Mucosa of descending colon (tissue), 3 donors: Measurements from ENCODE around the gene CTPS2. TPM values are rescaled to one million over a fixed set of nuclear protein-coding genes. Genes with fewer than 3 reads are reported as not detected.
"Not testable (repeated sequence)": the region's sequence is repeated elsewhere in the genome, so short reads cannot be mapped to it uniquely, and the experiment has no call there.

Experiments used
- ATAC-seq: fragments of 200-7000 bp; cut with Tn5 transposase; one replicate; pipeline ENCODE4 v1.9.1; 2020; ENCODE audit warnings: mild to moderate bottlenecking, moderate library complexity
- DNase-seq, 3 donors: peaks; one replicate each; pipeline ENCODE4 v3.0.0-alpha.2; 2020
- H3K36me3 ChIP-seq: fragments of 200-600 bp; one replicate; pipeline ENCODE4 v1.8.0; 2021; ENCODE audit warnings: low read depth, mild to moderate bottlenecking
- H3K4me1 ChIP-seq: fragments of 200-600 bp; one replicate; pipeline ENCODE4 v1.8.0; 2021; ENCODE audit warnings: low read depth, mild to moderate bottlenecking
- H3K4me3 ChIP-seq: fragments of 200-600 bp; one replicate; pipeline ENCODE4 v1.8.0; 2021; ENCODE audit warnings: mild to moderate bottlenecking
- H3K9me3 ChIP-seq: fragments of 200-600 bp; one replicate; pipeline ENCODE4 v1.8.0; 2021; ENCODE audit warnings: mild to moderate bottlenecking
- CTCF ChIP-seq: fragments of 200-600 bp; IDR thresholded peaks from one replicate; pipeline ENCODE4 v1.8.0; 2022; ENCODE audit warnings: antibody characterized with exemption, mild to moderate bottlenecking
- intact Hi-C, 2 donors: fragments of 100-400 bp; cut with DNase I in 1 of 2; cut with micrococcal nuclease in 1 of 2; formaldehyde crosslinking; loops; one replicate each; pipeline versions ENCODE4 v1.11.0 to v1.11.1; 2022; cut with DNase I, micrococcal nuclease
- total RNA-seq, 3 donors: library from RNA; stranded (reverse); fragmentation: NEBNext Ultra II Directional in 2 of 3; extraction: Animal tissue kit (Norgen Biotek cat#: 25700) in 2 of 3; gene quantifications; one replicate each; pipeline versions ENCODE4 v1.2.1 to v1.2.4, GENCODE V29; 2021 to 2023
- donor health status: DM: no; HTN: no; CAD: no; lungs with moderate emphysema.
- donor health status: DM: no; HTN: no; CAD: no.
- donor health status: DM: no; HTN: yes; CAD: no.

CTPS2 gene
- total RNA-seq, 3 donors from 2014 or later, result 15.0 to 19.0 (median 16.0) TPM

- no peak for TF ChIP-seq CTCF
- Histone ChIP-seq H3K4me3 (peak within 1 kb of the TSS; percentile 30), H3K4me1 (peaks cover 4% of the 10 kb centered on the region), H3K36me3 (no peaks in the 10 kb centered on the region), H3K9me3 (no peaks in the 10 kb centered on the region)
- peak; percentile 98 for ATAC-seq
- peak; percentile 94 to 98 (median 96) for DNase-seq
- intact Hi-C loops, result no loop called here
These were observed 7.0 kb upstream of the CTPS2 start, which contains the start of gene SYAP1 for GRCh38 chrX:16719334-16720084. Gene SYAP1, plus strand, starts transcription at chrX:16719612. Its CDS starts 113 bp downstream, at chrX:16719725.

- intact Hi-C loops, result no loop called here
- Histone ChIP-seq H3K9me3 (no peaks in the 10 kb centered on the region), H3K4me1 (peaks cover 4% of the 10 kb centered on the region), H3K4me3 (peak overlapping the region; percentile 30), H3K36me3 (no peaks in the 10 kb centered on the region)
- no peak for TF ChIP-seq CTCF
- ATAC-seq, result no peak
- DNase-seq, result no peak
These were observed 6.4 kb upstream of the CTPS2 start for GRCh38 chrX:16718824-16719333.

DNA sequence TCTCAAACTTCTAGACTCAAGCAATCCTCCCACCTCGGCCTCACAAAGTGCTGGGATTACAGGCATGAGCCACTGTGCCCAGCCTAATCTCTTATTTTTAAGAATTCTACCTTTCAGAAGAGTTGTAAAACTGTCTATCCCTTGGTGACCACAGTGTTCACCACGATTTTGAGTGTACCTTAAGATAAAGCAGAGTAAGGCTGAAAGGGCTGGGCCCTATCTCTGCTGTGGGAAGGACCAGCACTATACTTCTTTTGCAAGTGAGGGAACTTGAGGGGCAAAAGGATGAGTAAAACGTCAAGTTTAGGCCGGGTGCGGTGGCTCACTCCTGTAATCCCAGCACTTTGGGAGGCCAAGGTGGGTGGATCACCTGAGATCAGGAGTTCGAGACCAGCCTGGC is 4.0 kb upstream of the CTPS2 start:
- ATAC-seq, H3K9me3 ChIP-seq, H3K4me3 ChIP-seq, H3K4me1 ChIP-seq, DNase-seq, H3K36me3 ChIP-seq, intact Hi-C loops: not testable (repeated sequence)

DNA sequence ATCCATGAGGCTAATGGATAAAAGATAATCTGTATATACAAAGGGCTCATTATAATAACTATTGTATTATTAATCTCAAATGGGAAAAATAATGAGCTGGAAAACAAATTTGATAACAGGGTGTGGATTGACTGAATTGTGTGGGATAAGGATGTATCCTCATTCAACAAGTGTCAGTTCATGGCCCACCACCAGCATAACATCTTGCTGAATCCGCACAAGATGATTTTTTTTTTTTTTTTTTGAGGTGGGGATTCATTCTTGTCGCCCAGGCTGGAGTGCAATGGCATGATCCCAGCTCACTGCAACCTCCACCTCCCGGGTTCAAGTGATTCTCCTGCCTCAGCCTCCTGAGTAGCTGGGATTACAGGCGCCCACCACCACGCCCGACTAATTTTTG is 3.2 kb upstream of the CTPS2 start:
- H3K9me3 ChIP-seq, H3K36me3 ChIP-seq, intact Hi-C loops, H3K4me1 ChIP-seq, ATAC-seq, H3K4me3 ChIP-seq, DNase-seq: not testable (repeated sequence)

GRCh38 chrX:16714504-16714903 is 2.0 kb upstream of the CTPS2 start:
- TF ChIP-seq CTCF, result no peak
- intact Hi-C loops, result no loop called here

DNA sequence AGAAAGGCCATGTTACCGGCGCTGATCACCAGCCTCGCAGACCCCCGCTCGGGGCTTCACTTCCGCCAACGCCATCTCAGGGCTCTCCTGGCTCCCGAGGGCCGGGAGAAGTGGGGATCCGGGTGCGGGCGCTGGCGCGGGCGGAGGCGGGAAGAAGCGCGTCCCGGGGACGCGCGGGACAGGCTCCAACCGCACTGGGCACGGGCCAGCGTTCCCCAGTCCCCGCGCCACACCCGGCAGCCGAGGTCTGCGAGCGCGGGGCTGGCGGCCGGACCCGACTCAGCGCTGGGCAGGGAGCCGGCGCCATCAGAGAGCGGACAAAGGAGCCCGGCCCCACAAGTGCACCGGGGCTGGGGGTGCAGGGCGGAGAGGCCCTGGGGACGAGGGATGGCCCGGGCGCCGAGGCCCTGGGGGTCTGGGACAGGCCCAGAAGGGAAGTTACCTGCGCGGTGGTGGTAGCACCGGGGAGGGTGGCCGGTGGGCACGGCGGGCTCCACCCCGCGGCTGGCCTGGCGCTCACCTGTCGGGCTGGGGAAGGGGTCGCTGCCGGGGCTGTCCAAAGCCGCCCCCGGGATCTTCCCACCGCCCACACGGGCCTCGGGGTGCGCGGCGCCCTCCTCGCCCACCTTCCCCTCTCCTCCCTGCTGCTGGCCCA is 449 bp downstream of the CTPS2 start:
- ATAC-seq, result peak; percentile 71

More at GRCh38 chrX:16714504-16714903, 2.0 kb upstream of the CTPS2 start:
- no peaks in the 10 kb centered on the region for H3K36me3 ChIP-seq
- H3K4me3 ChIP-seq, result no peak overlapping the region
- H3K4me1 ChIP-seq, result no peaks in the 10 kb centered on the region
- DNase-seq, result no peak
- no peak for ATAC-seq
- H3K9me3 ChIP-seq, result no peaks in the 10 kb centered on the region

More for the DNA sequence above, 449 bp downstream of the CTPS2 start:
- TF ChIP-seq CTCF, result no peak
- Histone ChIP-seq H3K4me3 (peak overlapping the region; percentile 40), H3K4me1 (no peaks in the 10 kb centered on the region), H3K36me3 (no peaks in the 10 kb centered on the region), H3K9me3 (no peaks in the 10 kb centered on the region)
- DNase-seq, result peak; percentile 14 to 54 (median 49)
- intact Hi-C loops, result no loop called here
